IPS DF 6.9 (cell line): ENCODE measurements around the gene DNAJB5.

Source experiments
- DNase-seq: peaks from one replicate; pipeline ENCODE4 v3.0.0-alpha.2; 2013; ENCODE audit warnings: low read depth, low spot score
- H3K27ac ChIP-seq: one replicate; pipeline ENCODE4 v1.5.1; 2013; ENCODE audit warnings: low read length, control low read depth
- H3K27me3 ChIP-seq: 2 replicates; pipeline ENCODE4 v1.6.1; 2013; ENCODE audit warnings: mild to moderate bottlenecking, low read length; ENCODE audit not compliant: control insufficient read depth, insufficient read depth
- H3K36me3 ChIP-seq: 2 replicates; pipeline ENCODE4 v1.6.1; 2013; ENCODE audit warnings: low read length; ENCODE audit not compliant: control insufficient read depth, insufficient read depth
- H3K4me1 ChIP-seq: 2 replicates; pipeline ENCODE4 v1.6.1; 2013; ENCODE audit warnings: low read length; ENCODE audit not compliant: control insufficient read depth, insufficient read depth
- H3K4me3 ChIP-seq: 2 replicates; pipeline ENCODE4 v1.5.1; 2013; ENCODE audit warnings: mild to moderate bottlenecking, low read length
- H3K9me3 ChIP-seq: 2 replicates; pipeline ENCODE4 v1.6.1; 2013; ENCODE audit warnings: low read length, inconsistent platforms; ENCODE audit not compliant: control insufficient read depth, insufficient read depth
- WGBS: extraction: QIAGEN DNeasy Blood & Tissue Kit; methylation state at CpG from one replicate; pipeline ENCODE4 v1.1.7; 2013; ENCODE audit warnings: mixed read lengths, missing lambda C conversion rate; ENCODE audit not compliant: insufficient read length, insufficient coverage; 5-methylcytosine and 5-hydroxymethylcytosine counted together

Gene DNAJB5

GRCh38 chr9:34961574-34962490 lies 27.7 kb upstream of the DNAJB5 start:
- Histone ChIP-seq H3K9me3 (no peaks in the 10 kb centered on the region), H3K4me3 (no peak overlapping the region), H3K4me1 (peaks cover 4% of the 10 kb centered on the region; the same call in 1 of the 2 replicates), H3K27me3 (peaks cover 8% of the 10 kb centered on the region; the same call in 1 of the 2 replicates), H3K27ac (no peak overlapping the region), H3K36me3 (no peaks in the 10 kb centered on the region)
- no CpG with 5 or more reads among the region's 5 CpGs for WGBS
- no peak for DNase-seq

GRCh38 chr9:34962546-34962945 lies 27.0 kb upstream of the DNAJB5 start:
- Histone ChIP-seq H3K4me3 (no peak overlapping the region), H3K4me1 (0 out of 2 replicates have a peak, but pooled peaks cover 1% of the 10 kb centered on the region), H3K9me3 (no peaks in the 10 kb centered on the region)

GRCh38 chr9:34963552-34963951 lies 26.0 kb upstream of the DNAJB5 start:
- WGBS = no CpG with 5 or more reads among the region's 2 CpGs
- H3K4me3 ChIP-seq = no peak overlapping the region
- H3K27me3 ChIP-seq = peaks cover 3% of the 10 kb centered on the region; the same call in 1 of the 2 replicates

More at GRCh38 chr9:34962546-34962945, 27.0 kb upstream of the DNAJB5 start:
- peaks cover 5% of the 10 kb centered on the region; the same call in 1 of the 2 replicates for H3K27me3 ChIP-seq
- H3K27ac ChIP-seq = no peak overlapping the region
- WGBS = no CpG with 5 or more reads among the region's 3 CpGs
- no peaks in the 10 kb centered on the region for H3K36me3 ChIP-seq
- DNase-seq = no peak

GRCh38 chr9:34964458-34964857 lies 25.1 kb upstream of the DNAJB5 start:
- Histone ChIP-seq H3K36me3 (no peaks in the 10 kb centered on the region), H3K9me3 (no peaks in the 10 kb centered on the region), H3K4me1 (no peaks in the 10 kb centered on the region), H3K27ac (no peak overlapping the region), H3K27me3 (no peaks in the 10 kb centered on the region; the same call in 1 of the 2 replicates), H3K4me3 (no peak overlapping the region)
- DNase-seq = no peak
- whole genome bisulfite sequencing = no CpG with 5 or more reads among the region's 3 CpGs

More at GRCh38 chr9:34963552-34963951, 26.0 kb upstream of the DNAJB5 start:
- Histone ChIP-seq H3K36me3 (no peaks in the 10 kb centered on the region), H3K27ac (no peak overlapping the region), H3K4me1 (0 out of 2 replicates have a peak, but pooled peaks cover 1% of the 10 kb centered on the region), H3K9me3 (no peaks in the 10 kb centered on the region)
- no peak for DNase-seq

- Histone ChIP-seq H3K27ac (no peak overlapping the region), H3K27me3 (no peaks in the 10 kb centered on the region), H3K9me3 (no peaks in the 10 kb centered on the region), H3K36me3 (no peaks in the 10 kb centered on the region), H3K4me3 (no peak overlapping the region), H3K4me1 (no peaks in the 10 kb centered on the region)
- no CpG with 5 or more reads among the region's 21 CpGs for WGBS
- DNase-seq = no peak
These were observed 18.3 kb upstream of the DNAJB5 start for GRCh38 chr9:34971146-34971811.

- no peak overlapping the region for H3K27ac ChIP-seq
- no peaks in the 10 kb centered on the region for H3K9me3 ChIP-seq
- no peak for DNase-seq
- H3K27me3 ChIP-seq = no peaks in the 10 kb centered on the region
- H3K36me3 ChIP-seq = no peaks in the 10 kb centered on the region
- no CpG with 5 or more reads among the region's 2 CpGs for WGBS
- H3K4me1 ChIP-seq = no peaks in the 10 kb centered on the region
- H3K4me3 ChIP-seq = no peak overlapping the region
These were observed 14.9 kb upstream of the DNAJB5 start for GRCh38 chr9:34974664-34975063.

- no peaks in the 10 kb centered on the region for H3K27me3 ChIP-seq
- no peaks in the 10 kb centered on the region for H3K4me1 ChIP-seq
- no peaks in the 10 kb centered on the region for H3K9me3 ChIP-seq
- H3K4me3 ChIP-seq = no peak overlapping the region
- WGBS = no CpG with 5 or more reads among the region's 11 CpGs
- H3K36me3 ChIP-seq = no peaks in the 10 kb centered on the region
- no peak overlapping the region for H3K27ac ChIP-seq
- no peak for DNase-seq
These were observed 13.1 kb upstream of the DNAJB5 start for GRCh38 chr9:34976441-34976840.

GRCh38 chr9:34976992-34977391 lies 12.6 kb upstream of the DNAJB5 start:
- Histone ChIP-seq H3K36me3 (no peaks in the 10 kb centered on the region), H3K27me3 (no peaks in the 10 kb centered on the region), H3K27ac (no peak overlapping the region), H3K4me3 (no peak overlapping the region), H3K9me3 (no peaks in the 10 kb centered on the region), H3K4me1 (no peaks in the 10 kb centered on the region)
- DNase-seq = no peak
- WGBS = no CpG with 5 or more reads among the region's 11 CpGs

- Histone ChIP-seq H3K4me1 (no peaks in the 10 kb centered on the region), H3K27me3 (no peaks in the 10 kb centered on the region), H3K27ac (no peak overlapping the region), H3K9me3 (no peaks in the 10 kb centered on the region), H3K36me3 (no peaks in the 10 kb centered on the region), H3K4me3 (no peak overlapping the region)
- DNase-seq = no peak
- WGBS = no CpG with 5 or more reads among the region's 11 CpGs
These were observed 9.3 kb upstream of the DNAJB5 start for GRCh38 chr9:34980181-34980761.

GRCh38 chr9:34982361-34982760 lies 7.2 kb upstream of the DNAJB5 start:
- no CpG with 5 or more reads among the region's 7 CpGs for WGBS

More at GRCh38 chr9:34982361-34982760, 7.2 kb upstream of the DNAJB5 start:
- no peaks in the 10 kb centered on the region for H3K9me3 ChIP-seq
- H3K27me3 ChIP-seq = no peaks in the 10 kb centered on the region
- no peaks in the 10 kb centered on the region for H3K4me1 ChIP-seq
- no peak overlapping the region for H3K27ac ChIP-seq
- DNase-seq = no peak
- no peaks in the 10 kb centered on the region for H3K36me3 ChIP-seq
- H3K4me3 ChIP-seq = no peak overlapping the region
